Colonic mucosa (tissue), 4 donors: ENCODE measurements around the gene RRM2. TPM values are rescaled to one million over a fixed set of nuclear protein-coding genes. Genes with fewer than 3 reads are reported as not detected.

Experiments used
- DNase-seq: peaks from one replicate; pipeline ENCODE4 v3.0.0-alpha.2; 2020
- H3K27ac ChIP-seq: fragments of 200-600 bp; one replicate; pipeline ENCODE4 v1.8.0; 2021
- H3K27me3 ChIP-seq: fragments of 200-600 bp; one replicate; pipeline ENCODE4 v1.8.0; 2021
- H3K36me3 ChIP-seq: fragments of 200-600 bp; one replicate; pipeline ENCODE4 v1.8.0; 2021
- H3K4me1 ChIP-seq: fragments of 200-600 bp; one replicate; pipeline ENCODE4 v1.8.0; 2021; ENCODE audit warnings: mild to moderate bottlenecking
- H3K4me3 ChIP-seq: fragments of 200-600 bp; one replicate; pipeline ENCODE4 v1.8.0; 2021
- H3K9ac ChIP-seq, 2 donors: one replicate each; pipeline ENCODE4 v1.7.0; 2013; ENCODE audit warnings: control low read depth in 2 of 2, low read depth in 2 of 2, low read length in 2 of 2
- H3K9me3 ChIP-seq: fragments of 200-600 bp; one replicate; pipeline ENCODE4 v1.8.0; 2021
- CTCF ChIP-seq: fragments of 200-600 bp; IDR thresholded peaks from one replicate; pipeline ENCODE4 v1.8.0; 2022; ENCODE audit warnings: antibody characterized with exemption, mild to moderate bottlenecking
- intact Hi-C: fragments of 100-400 bp; cut with DNase I; formaldehyde crosslinking; loops from one replicate; pipeline ENCODE4 v1.14.1; 2022
- total RNA-seq, 2 donors: library from RNA; stranded (reverse); fragmentation: NEBNext Ultra II Directional in 1 of 2; extraction: Animal tissue kit (Norgen Biotek cat#: 25700) in 1 of 2; gene quantifications; one replicate each; pipeline ENCODE4 v1.2.1, GENCODE V29; 2021
- donor health status: healthy.
- donor health status: DM: no; HTN: no; CAD: no.
- donor health status: DM: no; HTN: no; CAD: no.

RRM2 gene
- total RNA-seq, 2 donors from 2014 or later = 54.3 to 216 TPM

DNA sequence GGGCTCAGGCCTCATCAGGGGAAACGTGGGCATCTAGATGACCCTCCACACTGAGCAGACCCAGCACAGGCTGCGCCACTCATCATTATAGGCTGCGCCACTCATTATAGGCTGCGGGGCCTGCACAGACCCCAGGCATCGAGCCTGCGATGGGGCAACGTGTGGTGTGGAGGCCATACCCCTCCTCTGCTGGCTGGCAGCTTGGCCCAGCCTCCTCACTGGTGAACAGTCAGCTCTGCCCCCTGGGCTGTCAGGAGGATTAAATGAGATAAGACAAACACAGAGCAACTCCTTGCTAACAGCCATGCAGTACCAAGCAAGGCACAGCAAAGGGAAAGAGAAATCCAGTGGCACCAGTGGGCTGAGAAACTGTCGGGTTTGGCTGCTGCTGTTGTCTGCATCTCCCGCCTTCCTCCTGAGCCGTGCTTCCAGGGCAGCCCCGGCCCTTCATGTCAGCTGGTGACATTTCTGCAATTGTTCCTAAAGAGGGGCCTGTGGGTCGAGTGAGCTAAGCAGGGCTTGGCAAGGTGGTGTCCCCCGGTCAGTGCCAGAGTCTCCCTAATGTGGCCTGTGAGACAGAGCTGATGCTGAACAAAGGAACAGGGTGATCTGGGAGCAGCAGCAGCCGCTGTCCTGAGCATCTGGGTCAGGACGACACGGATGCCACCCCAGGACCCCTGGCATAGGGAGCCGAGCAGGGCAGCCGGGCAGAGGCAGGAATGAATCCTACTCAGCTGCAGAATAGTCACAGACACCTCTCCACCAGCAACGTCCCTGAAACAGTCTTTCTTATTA is 48.7 kb downstream of the RRM2 start:
- Histone ChIP-seq H3K9me3 (no peaks in the 10 kb centered on the region), H3K27ac (no peak overlapping the region), H3K4me3 (no peak overlapping the region), H3K27me3 (no peaks in the 10 kb centered on the region), H3K4me1 (no peaks in the 10 kb centered on the region), H3K36me3 (no peaks in the 10 kb centered on the region), H3K9ac (no peak overlapping the region)
- no peak for DNase-seq
- TF ChIP-seq CTCF = no peak
- intact Hi-C loops = no loop called here

DNA sequence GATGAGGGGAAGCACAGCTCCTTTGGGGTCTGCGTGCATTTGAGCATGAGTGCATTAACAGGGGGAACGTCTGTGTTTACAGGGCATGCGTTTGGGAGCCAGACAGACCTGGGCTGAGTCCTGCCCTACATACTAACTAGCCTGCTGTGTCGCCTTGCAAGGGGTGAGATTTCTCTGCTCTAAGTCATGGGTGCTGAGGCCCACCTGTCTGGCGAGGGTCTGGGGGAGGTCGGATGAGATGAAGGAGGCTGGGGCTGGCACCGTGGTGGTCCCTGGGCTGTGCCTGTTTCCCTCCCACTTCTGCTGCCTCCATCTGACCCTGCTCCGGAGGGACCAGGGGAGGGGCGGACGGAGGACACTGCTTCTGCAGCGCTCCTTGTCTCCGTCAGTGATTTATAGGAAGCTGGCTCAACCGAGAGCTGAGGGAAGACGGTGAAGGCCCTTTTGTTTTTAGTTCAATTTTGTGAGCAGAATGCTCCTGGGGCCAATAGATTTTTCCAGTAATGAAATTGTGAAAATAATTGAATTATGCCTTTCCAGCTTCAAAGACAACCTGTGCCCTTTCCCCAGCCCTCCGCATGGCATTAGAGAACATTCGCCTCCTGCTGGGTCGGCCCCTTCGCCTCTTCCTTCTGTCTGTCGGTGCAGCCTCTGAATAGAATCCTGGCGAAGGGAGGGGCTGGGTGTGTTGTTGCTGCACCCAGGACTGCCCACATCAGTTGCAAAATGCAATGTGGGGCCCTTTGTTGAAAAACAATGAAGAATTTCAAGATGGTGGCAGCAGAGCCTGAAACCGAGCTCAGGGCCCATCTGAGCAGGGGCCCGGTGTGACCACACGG is 49.7 kb downstream of the RRM2 start:
- Histone ChIP-seq H3K27ac (no peak overlapping the region), H3K4me3 (no peak overlapping the region), H3K9ac (no peak overlapping the region), H3K9me3 (no peaks in the 10 kb centered on the region), H3K27me3 (no peaks in the 10 kb centered on the region), H3K4me1 (no peaks in the 10 kb centered on the region), H3K36me3 (no peaks in the 10 kb centered on the region)
- TF ChIP-seq CTCF = no peak
- intact Hi-C loops = no loop called here
- DNase-seq = no peak

- no peak overlapping the region for H3K9ac ChIP-seq
- no peaks in the 10 kb centered on the region for H3K36me3 ChIP-seq
- no peak for TF ChIP-seq CTCF
- no peak for DNase-seq
- H3K27me3 ChIP-seq = no peaks in the 10 kb centered on the region
- H3K4me1 ChIP-seq = no peaks in the 10 kb centered on the region
- no peak overlapping the region for H3K27ac ChIP-seq
- H3K4me3 ChIP-seq = no peak overlapping the region
- H3K9me3 ChIP-seq = no peaks in the 10 kb centered on the region
- intact Hi-C loops = no loop called here
These were observed 50.9 kb downstream of the RRM2 start for GRCh38 chr2:10173258-10174005.

- no peak overlapping the region for H3K4me3 ChIP-seq
- no peak for DNase-seq
- no peak overlapping the region for H3K27ac ChIP-seq
- no peaks in the 10 kb centered on the region for H3K9me3 ChIP-seq
- intact Hi-C loops = no loop called here
- TF ChIP-seq CTCF = no peak
- H3K27me3 ChIP-seq = no peaks in the 10 kb centered on the region
- H3K4me1 ChIP-seq = no peaks in the 10 kb centered on the region
- no peak overlapping the region for H3K9ac ChIP-seq
- H3K36me3 ChIP-seq = no peaks in the 10 kb centered on the region
These were observed 51.6 kb downstream of the RRM2 start for GRCh38 chr2:10174173-10174572.

DNA sequence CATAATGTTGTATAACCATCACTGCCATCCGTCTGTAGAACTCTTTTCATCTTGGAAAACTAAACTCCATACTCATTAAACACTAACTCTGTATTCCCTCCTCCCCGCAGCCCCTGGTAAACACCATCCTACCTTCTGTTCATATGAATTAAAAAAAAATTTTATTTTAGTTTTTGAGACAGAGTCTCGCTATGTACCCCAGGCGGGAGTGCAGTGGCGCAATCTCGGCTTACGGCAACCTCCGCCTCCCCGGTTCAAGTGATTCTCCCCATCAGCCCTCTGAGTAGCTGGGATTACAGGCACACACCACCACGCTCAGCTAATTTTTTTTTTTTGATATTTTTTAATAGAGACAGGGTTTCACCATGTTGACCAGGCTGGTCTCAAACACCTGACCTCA is 52.9 kb downstream of the RRM2 start:
- no peak for TF ChIP-seq CTCF

More for the DNA sequence above, 52.9 kb downstream of the RRM2 start:
- Histone ChIP-seq H3K27me3 (no peaks in the 10 kb centered on the region), H3K27ac (no peak overlapping the region), H3K36me3 (no peaks in the 10 kb centered on the region), H3K4me1 (no peaks in the 10 kb centered on the region), H3K9me3 (no peaks in the 10 kb centered on the region), H3K9ac (no peak overlapping the region), H3K4me3 (no peak overlapping the region)
- intact Hi-C loops = no loop called here
- no peak for DNase-seq
